EL (cell line): ENCODE data around the gene FGF14.
"Not testable (repeated sequence)": the region's sequence is repeated elsewhere in the genome, so short reads cannot be mapped to it uniquely, and the experiment has no call there.

Experiments
- DNase-seq: peaks from one replicate; pipeline ENCODE4 v3.0.0-alpha.2; 2016

FGF14 gene

GRCh38 chr13:102187313-102187712 is 214.5 kb downstream of the FGF14 start:
- no peak for DNase-seq

DNA sequence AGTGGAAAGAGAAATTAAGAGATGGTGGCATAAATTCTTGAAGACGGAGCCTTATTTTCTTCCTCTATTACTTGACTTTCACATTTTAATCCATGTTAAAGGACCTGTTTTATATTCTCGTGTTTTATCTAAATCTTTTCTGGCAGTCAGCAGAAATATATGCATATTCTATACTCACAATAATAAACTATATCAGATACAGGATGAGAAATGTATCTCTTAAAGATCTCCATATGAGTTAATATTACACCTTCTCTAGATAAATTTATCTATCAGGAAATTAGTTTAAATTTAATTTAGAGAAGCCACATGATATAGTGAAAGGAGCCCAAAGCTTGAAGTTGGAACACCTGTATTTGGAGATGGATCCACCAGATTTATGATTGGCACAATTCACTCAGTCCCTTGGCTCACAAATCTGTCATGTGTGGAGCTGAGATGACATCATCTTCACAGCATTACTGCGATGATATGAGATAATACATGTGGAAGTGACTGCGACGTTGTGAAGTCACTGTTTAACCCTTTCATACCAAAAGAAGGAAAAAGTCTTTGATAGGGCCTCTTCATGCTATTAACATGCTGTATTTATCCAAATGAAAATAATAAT is 216.4 kb downstream of the FGF14 start:
- DNase-seq: no peak

DNA sequence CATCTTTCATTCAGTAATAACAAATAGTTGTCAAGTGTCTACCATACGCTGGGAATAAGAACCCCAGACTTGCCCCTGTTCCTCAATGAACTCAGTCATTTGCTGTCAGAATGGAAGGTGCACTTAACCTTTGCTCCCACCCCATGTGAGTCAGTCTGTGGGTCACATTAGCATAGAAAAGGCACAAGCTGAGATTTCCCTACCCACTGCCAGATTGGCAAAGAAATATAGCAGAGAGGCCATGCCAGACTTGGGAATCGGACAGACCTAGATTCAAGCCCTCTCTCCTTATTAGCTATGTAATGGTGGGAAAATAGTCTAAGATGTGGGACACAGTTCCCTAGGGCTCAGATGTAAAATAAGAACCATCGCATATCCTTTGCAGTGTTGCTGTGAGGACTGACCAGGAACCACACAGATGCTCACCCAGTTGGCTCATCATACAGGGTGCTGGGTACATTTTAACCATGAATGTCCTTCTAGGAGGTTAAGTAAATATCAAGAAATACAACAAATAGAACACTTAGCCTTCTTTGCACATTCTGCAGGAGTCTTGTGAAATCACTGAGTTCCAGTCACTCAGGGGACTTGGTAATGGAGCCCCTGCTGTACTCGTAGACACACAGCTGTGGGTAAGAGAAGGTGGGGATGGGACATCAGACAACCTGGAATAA is 218.2 kb downstream of the FGF14 start:
- no peak for DNase-seq

- DNase-seq: no peak
These were observed 219.7 kb downstream of the FGF14 start for GRCh38 chr13:102182170-102182569.

DNA sequence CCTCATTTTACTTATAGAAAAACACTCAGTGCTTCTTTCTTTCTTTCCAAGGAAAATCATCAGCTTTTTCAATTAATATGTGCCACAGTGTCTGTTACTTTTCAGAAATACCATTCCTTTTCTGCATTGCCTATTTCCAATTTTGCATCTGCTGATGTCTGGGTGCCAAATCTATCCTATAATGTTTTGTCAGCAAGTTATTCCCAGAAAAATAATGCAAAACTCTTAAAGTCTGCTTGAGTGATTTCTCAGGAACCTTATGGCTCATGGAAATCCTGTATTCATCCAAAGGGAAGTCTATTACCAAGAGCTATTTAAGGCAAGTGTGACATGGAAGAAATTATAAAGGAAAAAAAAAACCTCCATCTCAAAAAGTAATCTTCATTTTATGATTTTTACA is 224.4 kb downstream of the FGF14 start:
- DNase-seq: no peak

DNA sequence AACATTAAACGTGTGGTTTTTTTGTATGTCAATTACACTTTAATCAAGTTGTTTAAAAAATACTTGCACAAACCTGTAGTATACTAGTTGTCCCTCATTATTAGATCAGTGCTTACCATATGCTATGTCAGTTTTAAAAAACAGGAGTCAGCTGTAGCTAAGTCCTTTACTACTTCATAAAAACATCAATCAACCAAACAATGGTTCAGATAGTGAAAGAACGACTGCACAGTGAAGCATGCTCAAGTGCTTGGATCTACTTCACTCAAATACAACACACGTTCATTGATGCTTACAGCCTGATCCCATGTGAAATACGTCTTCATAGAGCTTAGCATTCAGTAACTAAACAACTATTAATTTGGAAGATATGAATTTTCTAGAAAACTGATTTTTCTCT is 225.0 kb downstream of the FGF14 start:
- no peak for DNase-seq

DNA sequence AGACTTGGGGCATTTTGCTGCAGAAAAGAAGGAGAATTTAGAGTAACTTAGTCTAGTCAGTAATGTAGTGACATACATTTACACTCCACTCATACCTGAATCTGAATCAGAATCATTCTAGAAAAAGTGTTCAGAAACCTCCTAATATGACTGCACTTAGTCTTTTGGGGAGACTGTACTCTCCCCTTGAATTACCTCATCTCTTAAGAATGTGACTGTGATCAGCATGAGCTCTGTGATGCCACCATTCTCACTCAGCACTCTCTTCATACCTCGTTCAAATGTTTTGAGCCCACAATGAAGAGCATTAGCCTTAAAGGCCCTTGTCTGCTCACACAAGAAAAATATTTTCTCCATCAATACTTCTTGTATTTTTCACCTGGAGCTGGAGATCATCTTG is 229.4 kb downstream of the FGF14 start:
- no peak for DNase-seq

DNA sequence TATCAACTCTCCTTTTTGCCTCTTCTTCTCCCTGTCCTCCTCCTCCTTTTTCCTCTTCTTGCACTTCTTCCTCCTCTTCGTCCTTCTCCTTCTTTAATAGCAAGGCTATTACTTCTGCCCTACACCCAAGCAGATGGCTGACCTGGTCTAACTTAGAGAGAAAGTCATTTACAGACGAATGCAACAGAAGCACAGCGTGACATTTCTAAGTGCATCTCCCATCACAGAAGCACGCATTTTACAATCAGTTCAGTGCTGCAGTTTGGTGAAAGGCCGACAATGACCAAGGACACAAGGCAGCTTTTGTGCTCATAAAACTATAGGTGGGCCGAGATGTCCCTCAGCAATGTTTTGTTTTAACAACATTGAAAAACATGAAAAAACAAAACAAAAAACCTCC is 231.5 kb downstream of the FGF14 start:
- no peak for DNase-seq

- DNase-seq: no peak
These were observed 232.3 kb downstream of the FGF14 start for GRCh38 chr13:102169471-102170015.

DNA sequence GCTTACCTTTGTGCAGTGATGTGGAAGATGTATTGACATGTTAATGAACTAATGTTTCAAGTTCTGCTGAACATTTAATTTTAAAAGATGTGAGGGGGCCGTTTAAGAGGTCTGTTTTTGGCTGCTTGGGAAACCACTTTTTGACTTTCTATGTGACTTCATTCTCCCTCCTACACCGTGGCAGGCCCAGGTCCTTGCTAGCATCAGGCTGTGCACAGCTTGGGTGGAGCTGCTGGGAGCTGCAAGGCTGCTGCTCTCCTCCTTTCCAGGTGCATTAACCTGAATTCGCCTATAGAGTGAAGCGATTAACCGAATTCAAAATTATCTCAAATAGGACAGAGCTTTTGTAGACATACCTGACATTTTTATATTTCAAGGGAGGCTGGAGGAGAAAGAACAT is 249.1 kb downstream of the FGF14 start:
- no peak for DNase-seq

DNA sequence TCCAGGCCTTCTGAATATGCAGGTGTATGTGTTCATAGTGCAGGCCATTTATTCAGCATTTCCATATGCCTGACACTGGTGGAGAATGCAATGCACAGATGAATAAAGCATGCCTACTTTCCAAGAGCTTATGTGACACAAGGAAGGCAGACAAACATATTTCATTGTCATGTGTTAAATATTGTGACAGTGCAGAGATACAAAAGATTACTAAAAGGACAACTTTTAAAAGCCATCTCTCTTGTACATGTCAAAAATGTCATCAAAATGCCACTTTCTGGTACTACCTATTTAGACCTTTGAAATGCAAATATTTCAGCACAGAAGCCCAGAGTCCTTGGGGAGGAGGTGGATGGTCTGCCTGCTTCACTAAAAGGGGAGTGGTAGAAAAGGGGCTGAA is 254.5 kb downstream of the FGF14 start:
- no peak for DNase-seq

- no peak for DNase-seq
These were observed 256.1 kb downstream of the FGF14 start for GRCh38 chr13:102145750-102146149.

- no peak for DNase-seq
These were observed 259.4 kb downstream of the FGF14 start for GRCh38 chr13:102142473-102142826.

DNA sequence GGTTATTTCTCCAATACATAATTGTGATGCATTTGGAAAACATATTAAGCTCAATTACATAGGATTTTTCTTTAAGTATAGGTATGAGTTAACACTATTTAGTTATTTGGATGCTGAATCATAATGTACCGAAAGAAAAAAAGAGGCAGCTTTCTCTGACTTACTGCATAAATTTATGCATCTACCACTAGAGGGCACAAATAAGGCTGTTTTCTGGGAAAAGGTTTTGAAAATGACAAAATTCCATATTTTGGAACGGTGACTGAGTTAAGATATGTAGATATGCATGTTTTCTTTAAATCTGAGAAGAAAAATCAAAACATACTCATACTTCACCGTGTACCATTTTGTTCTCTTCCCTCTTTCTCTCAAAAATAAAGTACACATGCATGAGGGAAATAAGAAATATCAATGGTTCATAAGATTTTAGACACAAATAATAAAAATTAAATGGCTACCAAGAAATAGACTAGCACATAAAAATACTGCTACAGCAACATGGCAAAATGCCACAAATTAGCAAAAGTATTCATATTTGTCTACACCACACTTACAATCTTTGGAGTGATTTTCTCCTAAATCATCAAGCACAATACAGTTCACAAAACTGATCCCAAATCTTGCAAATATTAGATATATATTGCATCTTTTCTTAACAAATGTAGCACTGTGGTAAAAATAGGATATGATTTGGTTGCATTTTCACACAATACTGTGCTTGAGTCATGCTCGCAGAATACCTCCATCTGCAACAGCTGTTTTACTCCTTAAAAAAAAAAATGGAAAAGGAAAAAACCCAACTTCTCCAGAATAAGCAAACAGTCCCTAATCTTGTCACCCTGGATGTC is 260.0 kb downstream of the FGF14 start:
- peak; percentile 10 for DNase-seq

DNA sequence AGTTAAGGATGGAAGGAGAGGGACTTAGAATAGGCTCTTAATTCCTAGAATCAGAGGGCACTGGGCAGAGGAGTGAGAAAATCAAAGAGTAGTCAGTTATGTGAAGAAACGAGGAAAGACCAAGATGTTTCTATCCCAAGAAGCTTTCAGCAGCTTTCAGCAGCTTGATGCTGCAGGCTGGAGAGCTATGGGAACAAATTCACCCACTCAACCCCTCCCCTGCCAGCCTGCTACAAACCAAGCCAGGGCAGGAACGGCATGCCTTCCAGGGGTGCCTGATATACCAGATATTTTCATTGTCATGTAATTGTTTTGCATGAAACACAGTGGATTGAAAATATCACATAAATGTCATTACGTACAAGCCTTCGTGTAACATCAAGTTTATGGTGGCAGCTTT is 262.2 kb downstream of the FGF14 start:
- no peak for DNase-seq

DNA sequence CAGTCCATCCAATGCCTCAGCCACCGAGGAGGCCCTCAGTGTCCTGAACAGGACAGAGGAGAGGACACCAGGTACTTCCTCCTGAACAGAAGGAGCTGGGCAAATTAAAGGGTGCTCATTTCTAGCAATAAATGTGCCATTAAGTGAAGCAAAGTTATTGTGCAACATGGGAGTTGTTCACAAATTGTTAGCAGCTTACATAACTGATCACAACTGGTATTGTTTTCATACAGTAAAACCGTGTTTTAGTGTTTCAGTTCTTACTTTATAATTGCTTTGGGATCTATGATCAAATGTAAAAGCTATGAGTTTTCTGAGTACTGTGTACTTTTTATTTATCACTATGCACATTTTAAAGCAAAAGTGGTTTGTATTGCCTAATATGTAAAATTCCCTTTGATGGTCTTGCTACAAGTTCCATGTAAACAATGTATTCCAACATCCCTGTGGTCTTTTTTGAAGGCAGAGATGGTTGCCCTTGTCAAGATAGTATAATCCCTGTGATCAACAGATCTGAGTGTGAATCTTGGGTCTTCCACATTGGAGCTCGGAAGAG is 263.1 kb downstream of the FGF14 start:
- no peak for DNase-seq

- not testable (repeated sequence) for DNase-seq
These were observed 263.9 kb downstream of the FGF14 start for GRCh38 chr13:102137904-102138303.

GRCh38 chr13:102136735-102137296 is 265.0 kb downstream of the FGF14 start:
- DNase-seq: no peak

- DNase-seq: no peak
These were observed 269.0 kb downstream of the FGF14 start for GRCh38 chr13:102132777-102133295.

DNA sequence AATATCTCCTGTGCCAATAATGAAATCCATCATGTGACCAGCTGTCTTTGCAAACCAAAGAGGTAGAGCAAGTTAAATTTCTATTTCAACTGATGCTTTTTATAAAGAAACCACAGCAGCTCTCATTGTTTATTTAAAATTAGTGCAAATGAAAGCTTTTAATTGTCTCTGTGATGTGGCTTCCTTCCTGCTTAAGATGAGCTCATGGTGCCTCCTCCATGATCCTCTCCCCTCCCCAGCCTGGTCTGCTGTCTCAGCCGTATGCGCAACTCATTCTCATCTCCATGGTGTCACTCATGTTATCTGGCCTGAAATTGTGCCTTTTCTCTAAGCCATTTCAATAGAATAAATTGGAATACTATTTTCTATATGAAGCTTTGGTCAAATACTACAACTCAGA is 270.6 kb downstream of the FGF14 start:
- no peak for DNase-seq

- DNase-seq: peak; percentile 24
These were observed 273.5 kb downstream of the FGF14 start for GRCh38 chr13:102128216-102128810.

DNA sequence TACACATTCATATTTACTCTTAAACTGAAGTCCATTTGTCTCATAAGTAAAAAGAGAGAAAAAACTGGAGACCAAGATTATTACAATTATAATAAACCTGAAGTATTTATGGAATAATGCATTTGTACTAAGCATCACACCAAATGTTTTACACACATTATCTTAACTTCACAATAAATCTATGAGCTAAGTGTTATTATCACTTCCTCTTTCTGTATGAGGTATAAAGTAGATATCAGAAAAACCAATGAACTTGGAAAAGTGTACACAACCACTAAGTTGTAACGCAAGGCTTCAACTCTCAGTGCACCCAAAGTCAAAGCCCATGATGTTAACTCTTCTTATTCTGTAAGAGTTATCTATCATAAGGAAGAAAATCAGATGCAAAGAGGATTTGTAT is 274.7 kb downstream of the FGF14 start:
- no peak for DNase-seq

DNA sequence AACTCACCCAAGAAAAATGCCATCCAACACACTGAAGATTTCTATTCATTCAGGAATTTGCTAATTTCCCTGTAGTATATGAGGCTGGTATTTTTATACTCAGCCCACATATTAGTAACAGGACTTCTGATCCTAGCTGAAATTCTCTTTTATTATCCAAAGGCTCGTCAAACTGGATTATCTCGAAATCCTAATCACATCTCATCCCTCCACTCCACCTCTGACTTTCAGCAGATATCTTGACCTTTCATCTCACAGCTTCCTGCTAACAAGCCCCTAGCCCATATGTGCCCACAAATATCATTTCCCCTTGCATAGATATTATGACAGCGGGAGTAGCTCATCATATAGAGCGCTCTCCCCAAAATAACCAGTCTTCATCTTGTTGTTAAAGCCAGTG is 279.7 kb downstream of the FGF14 start:
- DNase-seq: no peak
